ENCODE measurements around the gene THSD7A. TPM values are rescaled to one million over a fixed set of nuclear protein-coding genes. Genes with fewer than 3 reads are reported as not detected.

Gene THSD7A
- total RNA-seq, 4 donors from 2014 or later = 0.30 to 2.6 (median 1.4) TPM

- 78 to 83% methylated on average over 3 of the region's 3 CpGs for WGBS, 2 donors
- intact Hi-C loops (cut with DNase I; ENCODE audit: low total_unique reads) = no loop called here
- no peak for TF ChIP-seq POLR2A (IDR thresholded peaks at IDR 0.05)
- no peak for TF ChIP-seq CTCF (IDR thresholded peaks at IDR 0.05)
- DNase-seq (ENCODE audit: low spot score in 2 of 2) = no peak
- H3K4me3 ChIP-seq (ENCODE audit: low read depth, poor library complexity, severe bottlenecking) = no peak overlapping the region
Observed at GRCh38 chr7:11784769-11785536, 47.0 kb downstream of the THSD7A start.

- intact Hi-C loops (cut with DNase I; ENCODE audit: low total_unique reads) = no loop called here
- DNase-seq (ENCODE audit: low spot score in 2 of 2) = no peak
- TF ChIP-seq CTCF (IDR thresholded peaks at IDR 0.05) (no peak), POLR2A (IDR thresholded peaks at IDR 0.05) (no peak)
- no peak overlapping the region for H3K4me3 ChIP-seq (ENCODE audit: low read depth, poor library complexity, severe bottlenecking)
- WGBS, 2 donors = 75 to 84% methylated on average over 7 of the region's 7 CpGs
Observed at GRCh38 chr7:11779864-11780674, 51.9 kb downstream of the THSD7A start.

- no peak overlapping the region for H3K4me3 ChIP-seq (ENCODE audit: low read depth, poor library complexity, severe bottlenecking)
- WGBS, 2 donors = 49 to 52% methylated on average over 2 of the region's 2 CpGs
- no peak for DNase-seq (ENCODE audit: low spot score in 2 of 2)
- intact Hi-C loops (cut with DNase I; ENCODE audit: low total_unique reads) = no loop called here
- TF ChIP-seq CTCF (IDR thresholded peaks at IDR 0.05) (no peak), POLR2A (IDR thresholded peaks at IDR 0.05) (no peak)
Observed at GRCh38 chr7:11776039-11776438, 56.0 kb downstream of the THSD7A start.

- DNase-seq (ENCODE audit: low spot score in 2 of 2) = no peak
- H3K4me3 ChIP-seq (ENCODE audit: low read depth, poor library complexity, severe bottlenecking) = no peak overlapping the region
- 72 to 77% methylated on average over 2 of the region's 2 CpGs for WGBS, 2 donors
- intact Hi-C loops (cut with DNase I; ENCODE audit: low total_unique reads) = no loop called here
- TF ChIP-seq POLR2A (IDR thresholded peaks at IDR 0.05) = no peak
- no peak for TF ChIP-seq CTCF (IDR thresholded peaks at IDR 0.05)
Observed at GRCh38 chr7:11775401-11775800, 56.6 kb downstream of the THSD7A start.

- intact Hi-C loops (cut with DNase I; ENCODE audit: low total_unique reads) = no loop called here
- 76 to 91% methylated on average over 5 of the region's 5 CpGs for WGBS, 2 donors
- H3K4me3 ChIP-seq (ENCODE audit: low read depth, poor library complexity, severe bottlenecking) = no peak overlapping the region
- DNase-seq (ENCODE audit: low spot score in 2 of 2) = no peak
- TF ChIP-seq POLR2A (IDR thresholded peaks at IDR 0.05) (no peak), CTCF (IDR thresholded peaks at IDR 0.05) (no peak)
Observed at GRCh38 chr7:11768263-11768662, 63.7 kb downstream of the THSD7A start.

All from lower leg skin (tissue), 4 donors.